ENCODE results near the gene S100A16. TPM values are rescaled to one million over a fixed set of nuclear protein-coding genes. Genes with fewer than 3 reads are reported as not detected.

S100A16 gene
- polyA plus RNA-seq (ENCODE audit: insufficient read length in 3 of 3), result 100 to 1,000 TPM in 2 of 3 donors, 10 to 100 TPM in 1; 91.9 to 107 (median 106) TPM
- long read RNA-seq, donor 1, transcript S100A16-203 (3 exons, 956 nt), result major isoform, 27 of 51 reads
- long read RNA-seq, donor 1, transcript S100A16-204 (3 exons, 1,118 nt), result minor isoform, 24 of 51 reads
- long read RNA-seq, donor 1, partial matches to known transcripts, result 0 of 51 reads
- long read RNA-seq, donor 1, other reads (novel, unspliced or antisense), result 0 of 51 reads
- long read RNA-seq, donor 2, transcript S100A16-203 (3 exons, 956 nt), result minor isoform, 17 of 50 reads
- long read RNA-seq, donor 2, transcript S100A16-204 (3 exons, 1,118 nt), result major isoform, 25 of 50 reads
- long read RNA-seq, donor 2, partial matches to known transcripts, result 7 of 50 reads
- long read RNA-seq, donor 2, other reads (novel, unspliced or antisense), result 0 of 50 reads
- long read RNA-seq, donor 3, transcript S100A16-203 (3 exons, 956 nt), result minor isoform, 42 of 94 reads
- long read RNA-seq, donor 3, transcript S100A16-204 (3 exons, 1,118 nt), result major isoform, 51 of 94 reads
- long read RNA-seq, donor 3, partial matches to known transcripts, result 0 of 94 reads
- long read RNA-seq, donor 3, other reads (novel, unspliced or antisense), result 0 of 94 reads
- long read RNA-seq, donor 4, transcript S100A16-204 (3 exons, 1,118 nt), result minor isoform, 24 of 55 reads
- long read RNA-seq, donor 4, transcript S100A16-203 (3 exons, 956 nt), result major isoform, 31 of 55 reads
- long read RNA-seq, donor 4, partial matches to known transcripts, result 0 of 55 reads
- long read RNA-seq, donor 4, other reads (novel, unspliced or antisense), result 0 of 55 reads
- long read RNA-seq, donor 5, result 0 reads
- long read RNA-seq, donor 6, transcript S100A16-203 (3 exons, 956 nt), result minor isoform, 19 of 50 reads
- long read RNA-seq, donor 6, transcript S100A16-204 (3 exons, 1,118 nt), result major isoform, 30 of 50 reads
- long read RNA-seq, donor 6, partial matches to known transcripts, result 0 of 50 reads
- long read RNA-seq, donor 6, other reads (novel, unspliced or antisense), result 0 of 50 reads
- long read RNA-seq, donor 7, transcript S100A16-203 (3 exons, 956 nt), result minor isoform, 25 of 68 reads
- long read RNA-seq, donor 7, transcript S100A16-204 (3 exons, 1,118 nt), result major isoform, 42 of 68 reads
- long read RNA-seq, donor 7, partial matches to known transcripts, result 0 of 68 reads
- long read RNA-seq, donor 7, other reads (novel, unspliced or antisense), result 0 of 68 reads
- long read RNA-seq, donor 8, transcript S100A16-204 (3 exons, 1,118 nt), result major isoform, 82 of 201 reads
- long read RNA-seq, donor 8, transcript S100A16-203 (3 exons, 956 nt), result minor isoform, 49 of 201 reads
- long read RNA-seq, donor 8, partial matches to known transcripts, result 69 of 201 reads
- long read RNA-seq, donor 8, other reads (novel, unspliced or antisense), result 0 of 201 reads
- long read RNA-seq, donor 9, transcript S100A16-203 (3 exons, 956 nt), result minor isoform, 31 of 71 reads
- long read RNA-seq, donor 9, transcript S100A16-204 (3 exons, 1,118 nt), result major isoform, 39 of 71 reads
- long read RNA-seq, donor 9, partial matches to known transcripts, result 0 of 71 reads
- long read RNA-seq, donor 9, other reads (novel, unspliced or antisense), result 0 of 71 reads
- long read RNA-seq, donor 10, transcript S100A16-203 (3 exons, 956 nt), result minor isoform, 31 of 67 reads
- long read RNA-seq, donor 10, transcript S100A16-204 (3 exons, 1,118 nt), result major isoform, 36 of 67 reads
- long read RNA-seq, donor 10, partial matches to known transcripts, result 0 of 67 reads
- long read RNA-seq, donor 10, other reads (novel, unspliced or antisense), result 0 of 67 reads
- long read RNA-seq, donor 11, transcript S100A16-204 (3 exons, 1,118 nt), result major isoform, 34 of 54 reads
- long read RNA-seq, donor 11, transcript S100A16-203 (3 exons, 956 nt), result minor isoform, 19 of 54 reads
- long read RNA-seq, donor 11, partial matches to known transcripts, result 0 of 54 reads
- long read RNA-seq, donor 11, other reads (novel, unspliced or antisense), result 0 of 54 reads
- long read RNA-seq, donor 12, transcript S100A16-203 (3 exons, 956 nt), result minor isoform, 13 of 37 reads
- long read RNA-seq, donor 12, transcript S100A16-204 (3 exons, 1,118 nt), result major isoform, 23 of 37 reads
- long read RNA-seq, donor 12, partial matches to known transcripts, result 0 of 37 reads
- long read RNA-seq, donor 12, other reads (novel, unspliced or antisense), result 0 of 37 reads
- long read RNA-seq, donor 13, transcript S100A16-203 (3 exons, 956 nt), result minor isoform, 67 of 155 reads
- long read RNA-seq, donor 13, transcript S100A16-204 (3 exons, 1,118 nt), result major isoform, 75 of 155 reads
- long read RNA-seq, donor 13, partial matches to known transcripts, result 12 of 155 reads
- long read RNA-seq, donor 13, other reads (novel, unspliced or antisense), result 0 of 155 reads
- long read RNA-seq, donor 14, transcript S100A16-204 (3 exons, 1,118 nt), result major isoform, 40 of 58 reads
- long read RNA-seq, donor 14, transcript S100A16-203 (3 exons, 956 nt), result minor isoform, 18 of 58 reads
- long read RNA-seq, donor 14, partial matches to known transcripts, result 0 of 58 reads
- long read RNA-seq, donor 14, other reads (novel, unspliced or antisense), result 0 of 58 reads
- long read RNA-seq, donor 15, transcript S100A16-204 (3 exons, 1,118 nt), result major isoform, 18 of 30 reads
- long read RNA-seq, donor 15, transcript S100A16-203 (3 exons, 956 nt), result minor isoform, 11 of 30 reads
- long read RNA-seq, donor 15, partial matches to known transcripts, result 0 of 30 reads
- long read RNA-seq, donor 15, other reads (novel, unspliced or antisense), result 0 of 30 reads
- long read RNA-seq, donor 16, transcript S100A16-204 (3 exons, 1,118 nt), result major isoform, 102 of 159 reads
- long read RNA-seq, donor 16, transcript S100A16-203 (3 exons, 956 nt), result minor isoform, 50 of 159 reads
- long read RNA-seq, donor 16, partial matches to known transcripts, result 6 of 159 reads
- long read RNA-seq, donor 16, other reads (novel, unspliced or antisense), result 0 of 159 reads

- peak in 1 of 11 donors; percentile 65 for DNase-seq (ENCODE audit: extremely low read depth in 1 of 11, low read depth in 9 of 11, low spot score in 4 of 11)
These were observed at the start of gene S100A16 for GRCh38 chr1:153612755-153613331. Gene S100A16 (minus strand): TSS chr1:153613137. CDS start chr1:153608151, 4,986 bp downstream.

- no peak for DNase-seq (ENCODE audit: extremely low read depth in 1 of 11, low read depth in 9 of 11, low spot score in 4 of 11)
These were observed 49.3 kb upstream of the S100A16 start for GRCh38 chr1:153662269-153662668.

- DNase-seq (ENCODE audit: extremely low read depth in 1 of 11, low read depth in 9 of 11, low spot score in 4 of 11), result no peak
These were observed 48.3 kb upstream of the S100A16 start for GRCh38 chr1:153661111-153661708.

- no peak for DNase-seq (ENCODE audit: extremely low read depth in 1 of 11, low read depth in 9 of 11, low spot score in 4 of 11)
These were observed 46.7 kb upstream of the S100A16 start for GRCh38 chr1:153659656-153660055.

GRCh38 chr1:153659175-153659534, 46.2 kb upstream of the S100A16 start:
- DNase-seq (ENCODE audit: extremely low read depth in 1 of 11, low read depth in 9 of 11, low spot score in 4 of 11), result no peak

- peak in 10 of 11 donors; percentile 77 to 89 (median 86) for DNase-seq (ENCODE audit: extremely low read depth in 1 of 11, low read depth in 9 of 11, low spot score in 4 of 11)
These were observed 45.6 kb upstream of the S100A16 start, which contains the start of gene SNAPIN for GRCh38 chr1:153658400-153659174. Gene SNAPIN (plus strand): TSS chr1:153658703. CDS start chr1:153658744, 41 bp downstream.

- DNase-seq (ENCODE audit: extremely low read depth in 1 of 11, low read depth in 9 of 11, low spot score in 4 of 11), result no peak
These were observed 42.4 kb upstream of the S100A16 start for GRCh38 chr1:153655333-153655732.

GRCh38 chr1:153652805-153653500, 40.0 kb upstream of the S100A16 start:
- no peak for DNase-seq (ENCODE audit: extremely low read depth in 1 of 11, low read depth in 9 of 11, low spot score in 4 of 11)

- no peak for DNase-seq (ENCODE audit: extremely low read depth in 1 of 11, low read depth in 9 of 11, low spot score in 4 of 11)
These were observed 38.8 kb upstream of the S100A16 start for GRCh38 chr1:153651771-153652170.

GRCh38 chr1:153649863-153650235, 36.9 kb upstream of the S100A16 start:
- DNase-seq (ENCODE audit: extremely low read depth in 1 of 11, low read depth in 9 of 11, low spot score in 4 of 11), result no peak

- DNase-seq (ENCODE audit: extremely low read depth in 1 of 11, low read depth in 9 of 11, low spot score in 4 of 11), result no peak
These were observed 36.4 kb upstream of the S100A16 start for GRCh38 chr1:153649137-153649862.

GRCh38 chr1:153648000-153648643, 35.2 kb upstream of the S100A16 start:
- DNase-seq (ENCODE audit: extremely low read depth in 1 of 11, low read depth in 9 of 11, low spot score in 4 of 11), result no peak

- DNase-seq (ENCODE audit: extremely low read depth in 1 of 11, low read depth in 9 of 11, low spot score in 4 of 11), result no peak
These were observed 34.4 kb upstream of the S100A16 start for GRCh38 chr1:153647346-153647714.
